ENCODE results near the gene PMM1.

Gene PMM1

DNA sequence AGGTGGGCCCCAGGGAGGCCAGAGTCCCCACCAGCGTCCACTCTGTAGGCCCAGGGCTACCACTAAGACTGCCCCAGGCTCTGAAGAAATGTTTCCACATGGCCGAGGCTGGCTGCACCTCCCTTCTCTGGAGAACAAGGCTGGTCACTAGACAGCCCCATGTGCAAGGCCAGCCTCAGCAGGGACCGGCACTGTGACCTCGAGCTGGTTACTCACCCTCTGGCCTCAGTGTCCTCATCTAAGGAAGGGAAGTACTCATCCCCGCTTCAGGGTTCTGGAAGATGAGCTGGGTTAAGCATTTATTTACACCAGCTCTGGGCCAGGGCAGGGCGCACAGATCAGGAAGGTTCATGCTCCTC, 9.7 kb downstream of the PMM1 start:
- TF ChIP-seq, protein P1, sequence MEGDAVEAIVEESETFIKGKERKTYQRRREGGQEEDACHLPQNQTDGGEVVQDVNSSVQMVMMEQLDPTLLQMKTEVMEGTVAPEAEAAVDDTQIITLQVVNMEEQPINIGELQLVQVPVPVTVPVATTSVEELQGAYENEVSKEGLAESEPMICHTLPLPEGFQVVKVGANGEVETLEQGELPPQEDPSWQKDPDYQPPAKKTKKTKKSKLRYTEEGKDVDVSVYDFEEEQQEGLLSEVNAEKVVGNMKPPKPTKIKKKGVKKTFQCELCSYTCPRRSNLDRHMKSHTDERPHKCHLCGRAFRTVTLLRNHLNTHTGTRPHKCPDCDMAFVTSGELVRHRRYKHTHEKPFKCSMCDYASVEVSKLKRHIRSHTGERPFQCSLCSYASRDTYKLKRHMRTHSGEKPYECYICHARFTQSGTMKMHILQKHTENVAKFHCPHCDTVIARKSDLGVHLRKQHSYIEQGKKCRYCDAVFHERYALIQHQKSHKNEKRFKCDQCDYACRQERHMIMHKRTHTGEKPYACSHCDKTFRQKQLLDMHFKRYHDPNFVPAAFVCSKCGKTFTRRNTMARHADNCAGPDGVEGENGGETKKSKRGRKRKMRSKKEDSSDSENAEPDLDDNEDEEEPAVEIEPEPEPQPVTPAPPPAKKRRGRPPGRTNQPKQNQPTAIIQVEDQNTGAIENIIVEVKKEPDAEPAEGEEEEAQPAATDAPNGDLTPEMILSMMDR (IDR thresholded peaks at IDR 0.05; ENCODE audit: insufficient read depth, low read depth, low read length, missing control alignments), result no peak
- H3K4me3 ChIP-seq (ENCODE audit: low read depth, low read length), result no peak overlapping the region
- DNase-seq (ENCODE audit: low read depth), result no peak

DNA sequence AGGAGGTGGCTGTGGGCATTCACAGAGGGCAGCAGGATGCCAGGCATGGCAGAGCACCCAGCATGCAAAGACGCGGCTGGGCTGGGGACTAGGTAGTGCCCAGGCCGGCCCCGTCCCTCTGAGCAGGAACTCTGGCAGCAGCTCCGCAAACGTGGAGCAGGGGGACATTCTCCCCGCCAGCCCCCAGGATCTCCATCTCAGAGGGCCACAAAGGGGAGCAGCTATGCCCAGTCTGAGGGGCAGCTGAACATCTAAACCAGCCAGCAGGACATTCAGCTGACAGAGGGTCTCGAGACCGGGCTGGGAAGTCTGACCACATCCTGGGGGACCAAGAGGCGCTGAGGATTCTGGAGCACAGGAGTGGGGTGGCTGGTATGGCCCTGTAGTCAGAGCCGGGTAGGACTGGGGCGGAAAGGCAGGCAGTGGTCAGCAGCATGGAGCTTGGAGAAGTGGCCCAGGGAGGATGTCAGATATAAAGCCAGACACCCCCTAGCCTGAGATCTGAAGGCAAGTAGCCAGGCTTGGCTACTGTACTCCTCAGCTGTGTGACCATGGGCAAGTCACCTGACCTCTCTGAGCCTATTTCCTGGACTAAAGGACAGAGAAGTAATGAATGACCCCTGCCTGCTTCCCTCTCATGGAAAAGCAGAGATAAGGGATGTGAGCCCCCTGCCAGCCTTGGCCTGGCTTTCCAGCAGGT, 10.2 kb downstream of the PMM1 start:
- H3K4me3 ChIP-seq (ENCODE audit: low read depth, low read length), result no peak overlapping the region
- no peak for DNase-seq (ENCODE audit: low read depth)
- TF ChIP-seq, protein P1 (IDR thresholded peaks at IDR 0.05; ENCODE audit: insufficient read depth, low read depth, low read length, missing control alignments), result no peak

DNA sequence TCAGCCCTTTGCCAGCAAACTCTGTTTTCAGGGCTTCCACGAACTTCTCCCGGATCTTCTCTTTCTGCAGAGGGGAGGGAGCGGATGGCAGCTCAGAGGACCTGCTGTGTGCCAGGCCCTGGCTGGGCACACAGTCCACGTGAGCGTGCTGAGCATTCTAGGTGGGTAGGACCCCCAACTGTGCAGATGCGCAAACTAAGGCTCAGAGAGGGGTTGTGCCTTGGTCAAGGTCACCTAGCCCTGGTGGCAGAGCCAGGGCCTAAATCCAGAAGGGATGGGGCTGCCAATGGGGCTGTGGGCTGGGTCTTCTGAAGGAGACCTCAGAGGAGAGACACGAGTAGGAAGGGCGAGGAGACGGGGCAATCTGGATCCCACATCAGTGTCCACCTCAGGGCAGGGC, 10.8 kb downstream of the PMM1 start:
- TF ChIP-seq, protein P1 (IDR thresholded peaks at IDR 0.05; ENCODE audit: insufficient read depth, low read depth, low read length, missing control alignments), result no peak
- H3K4me3 ChIP-seq (ENCODE audit: low read depth, low read length), result no peak overlapping the region

DNA sequence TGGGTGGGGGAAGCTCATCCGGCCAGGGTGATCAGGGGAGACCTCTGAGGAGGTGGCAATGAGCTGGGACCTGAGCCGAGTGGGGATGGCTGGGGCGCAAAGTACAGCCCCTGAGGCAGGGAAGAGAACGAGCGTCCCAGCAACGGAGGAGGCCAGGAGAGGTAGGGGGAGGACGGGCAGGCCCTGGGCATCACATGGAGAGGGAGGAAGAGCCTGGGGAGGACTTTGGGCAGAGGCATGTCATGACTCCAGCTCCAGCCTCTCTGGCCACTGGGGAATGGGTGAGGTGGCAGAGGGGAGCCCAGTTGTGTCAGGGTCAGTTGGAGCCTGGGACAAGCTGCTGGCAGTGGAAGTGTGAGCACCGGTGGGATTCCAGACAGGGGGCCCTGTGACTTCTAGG, 11.5 kb downstream of the PMM1 start:
- no peak overlapping the region for H3K4me3 ChIP-seq (ENCODE audit: low read depth, low read length)
- TF ChIP-seq, protein P1 (IDR thresholded peaks at IDR 0.05; ENCODE audit: insufficient read depth, low read depth, low read length, missing control alignments), result no peak
- no peak for DNase-seq (ENCODE audit: low read depth)

More for the DNA sequence above, 10.8 kb downstream of the PMM1 start:
- no peak for DNase-seq (ENCODE audit: low read depth)

DNA sequence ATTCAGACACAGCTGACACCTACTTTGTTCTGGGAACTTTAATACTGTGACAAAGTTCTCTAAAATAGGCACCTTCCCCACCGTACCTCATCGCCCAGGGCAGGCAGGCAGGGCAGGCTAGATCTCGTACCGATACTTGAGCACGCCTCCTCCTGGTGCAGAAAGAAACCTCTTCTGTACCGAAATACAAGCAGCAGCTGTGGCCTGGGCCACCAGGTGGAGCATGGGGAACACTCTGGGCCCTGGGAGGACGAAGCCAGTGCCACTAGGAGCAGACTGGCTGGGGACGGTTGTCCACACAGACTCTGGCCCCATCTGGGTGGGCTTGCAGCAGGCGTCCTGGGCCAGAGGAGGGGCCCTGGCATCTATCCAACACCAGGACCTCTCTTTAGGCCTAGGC, 12.8 kb downstream of the PMM1 start:
- peak; percentile 64 for DNase-seq (ENCODE audit: low read depth)
- TF ChIP-seq, protein P1 (IDR thresholded peaks at IDR 0.05; ENCODE audit: insufficient read depth, low read depth, low read length, missing control alignments), result peak; percentile 58
- no peak overlapping the region for H3K4me3 ChIP-seq (ENCODE audit: low read depth, low read length)

DNA sequence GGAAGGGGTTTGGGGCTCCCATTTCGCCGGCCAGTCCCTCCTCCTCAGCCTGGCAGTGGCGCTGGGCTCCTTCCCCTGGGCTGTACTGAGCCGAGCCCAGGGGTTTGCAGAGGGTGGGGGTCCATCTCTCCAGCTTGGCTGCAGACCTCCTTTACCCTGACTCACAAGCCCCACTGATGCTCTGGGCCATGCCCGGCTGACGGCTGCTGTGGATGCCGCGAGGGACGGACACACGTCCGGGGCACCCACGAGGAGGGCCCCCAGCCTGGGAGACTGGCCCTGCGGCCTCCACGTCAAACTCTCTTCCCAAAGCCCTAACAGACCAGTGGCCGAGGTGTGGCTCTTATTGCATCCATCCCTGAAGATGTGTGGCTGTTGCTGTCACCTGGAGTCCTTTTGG, 14.1 kb downstream of the PMM1 start:
- TF ChIP-seq, protein P1 (IDR thresholded peaks at IDR 0.05; ENCODE audit: insufficient read depth, low read depth, low read length, missing control alignments), result no peak
- no peak overlapping the region for H3K4me3 ChIP-seq (ENCODE audit: low read depth, low read length)
- DNase-seq (ENCODE audit: low read depth), result no peak

DNA sequence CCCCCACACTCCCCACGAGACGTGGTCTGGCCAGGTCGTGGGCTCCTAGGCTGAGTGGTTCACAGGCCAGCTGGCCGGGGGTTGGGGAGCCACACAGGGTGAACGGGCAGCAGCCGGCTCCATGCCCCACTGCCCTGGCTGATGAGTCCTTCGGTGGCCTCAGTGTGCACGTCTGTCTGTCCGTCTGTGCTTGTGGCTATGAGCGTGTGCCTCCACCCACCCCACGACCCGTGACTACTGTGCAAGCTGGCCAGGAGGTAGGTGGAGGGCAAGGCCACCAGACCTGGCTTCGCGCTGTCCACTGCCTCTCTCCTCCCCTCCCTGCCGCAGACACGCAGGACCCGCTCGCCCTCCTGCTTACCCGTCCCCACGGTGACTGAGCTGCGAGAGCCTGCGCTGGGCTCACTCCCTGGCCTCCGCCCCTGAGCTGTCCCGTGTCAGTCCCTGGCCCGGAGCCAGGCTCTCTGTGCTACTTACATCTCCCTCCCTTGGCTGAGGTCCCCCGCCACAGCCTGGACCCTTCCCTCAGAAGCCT, 14.7 kb downstream of the PMM1 start:
- no peak for DNase-seq (ENCODE audit: low read depth)
- no peak overlapping the region for H3K4me3 ChIP-seq (ENCODE audit: low read depth, low read length)

More for the DNA sequence above, 14.7 kb downstream of the PMM1 start:
- TF ChIP-seq, protein P1 (IDR thresholded peaks at IDR 0.05; ENCODE audit: insufficient read depth, low read depth, low read length, missing control alignments), result no peak
